SJSA1 (cell line): ENCODE data around the gene MAZ. TPM values are rescaled to one million over a fixed set of nuclear protein-coding genes. Genes with fewer than 3 reads are reported as not detected.
"Not testable (repeated sequence)": the region's sequence is repeated elsewhere in the genome, so short reads cannot be mapped to it uniquely, and the experiment has no call there.

Experiments
- DNase-seq, 2 experiments: peaks; one replicate each; pipeline ENCODE4 v3.0.0-alpha.2; 2015 to 2020; ENCODE audit warnings: low spot score in 2 of 2, low read depth in 1 of 2
- H3K27ac ChIP-seq: fragments of 250-450 bp; sonication (Bioruptor Pico); 2 replicates; pipeline ENCODE4 v1.5.1; 2020; ENCODE audit warnings: mild to moderate bottlenecking, moderate library complexity
- H3K27me3 ChIP-seq: fragments of 250-450 bp; sonication (Bioruptor Pico); replicated peaks from 2 replicates; pipeline ENCODE4 v1.5.1; 2020; ENCODE audit warnings: mild to moderate bottlenecking, moderate library complexity
- H3K36me3 ChIP-seq: fragments of 250-450 bp; sonication (Bioruptor Pico); 2 replicates; pipeline ENCODE4 v1.5.1; 2020; ENCODE audit warnings: mild to moderate bottlenecking
- H3K4me1 ChIP-seq: fragments of 250-450 bp; sonication (Bioruptor Pico); replicated peaks from 2 replicates; pipeline ENCODE4 v1.6.1; 2021; ENCODE audit warnings: mild to moderate bottlenecking
- H3K4me3 ChIP-seq: fragments of 250-450 bp; sonication (Bioruptor Pico); 2 replicates; pipeline ENCODE4 v1.5.1; 2020; ENCODE audit warnings: mild to moderate bottlenecking
- H3K9me3 ChIP-seq: fragments of 250-450 bp; sonication (Bioruptor Pico); replicated peaks from 2 replicates; pipeline ENCODE4 v1.5.1; 2020; ENCODE audit warnings: mild to moderate bottlenecking
- total RNA-seq: library from RNA; depleted of rRNA; stranded (reverse); fragments of >200 nt; shearing (Covaris generic); gene quantifications from 2 replicates; pipeline ENCODE4 v1.2.3, GENCODE V29; 2014

The MAZ gene
- total RNA-seq, 1 experiment from 2014 or later: 331 TPM

DNA sequence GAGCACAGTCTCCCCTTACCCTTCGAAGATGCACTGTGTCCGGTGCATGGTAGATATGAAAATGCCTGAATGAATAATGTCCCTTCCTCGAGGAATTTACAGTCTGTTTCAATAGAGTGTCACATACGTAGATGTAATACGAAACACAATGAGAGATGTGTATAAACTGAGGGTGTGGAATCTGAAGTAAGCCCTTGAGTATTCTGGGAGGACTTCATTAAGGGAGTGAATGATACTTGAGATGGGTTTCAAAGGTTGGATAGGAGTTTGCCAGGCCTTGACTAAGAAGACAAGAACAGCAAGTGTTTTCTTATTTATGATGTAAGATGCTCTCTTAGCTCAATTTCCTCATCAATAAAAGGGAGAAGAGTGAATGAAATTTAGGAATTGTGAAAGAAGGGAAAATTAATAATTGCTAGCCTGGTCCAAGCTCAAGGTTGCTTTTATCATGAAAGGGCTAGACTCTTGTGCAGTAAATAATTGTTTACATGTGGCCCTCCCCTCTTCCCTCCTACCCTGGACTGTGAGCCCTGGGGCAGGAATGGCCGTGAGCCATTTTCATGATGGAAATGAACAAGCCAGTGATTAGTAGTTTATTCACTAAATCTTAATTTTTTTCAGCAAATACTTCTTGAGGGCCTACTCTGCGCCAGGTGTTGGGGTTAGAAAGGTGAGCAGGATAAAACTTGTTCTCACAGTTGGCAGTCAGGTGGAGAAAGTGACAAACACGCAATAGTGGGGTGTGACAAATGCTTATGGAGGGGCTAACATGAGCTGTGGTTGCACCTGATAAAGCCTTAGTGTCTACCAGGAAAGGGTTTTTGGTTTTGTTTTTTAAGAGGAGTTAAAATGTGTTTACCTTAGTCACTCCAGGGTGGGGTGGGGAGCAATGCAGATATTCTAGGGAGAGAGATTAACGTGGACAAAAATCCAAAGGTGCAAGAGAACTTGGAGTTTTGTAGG is 14.2 kb upstream of the MAZ start:
- H3K27ac ChIP-seq: peak overlapping the region; percentile 79; the same call in 1 of the 2 replicates
- peak overlapping the region; percentile 85 for H3K4me3 ChIP-seq
- H3K27me3 ChIP-seq: no peaks in the 10 kb centered on the region
- H3K36me3 ChIP-seq: peaks cover 61% of the 10 kb centered on the region
- H3K4me1 ChIP-seq: peaks cover 19% of the 10 kb centered on the region
- no peak for DNase-seq
- H3K9me3 ChIP-seq: 0 out of 2 replicates have a peak, but pooled peaks cover 7% of the 10 kb centered on the region

DNA sequence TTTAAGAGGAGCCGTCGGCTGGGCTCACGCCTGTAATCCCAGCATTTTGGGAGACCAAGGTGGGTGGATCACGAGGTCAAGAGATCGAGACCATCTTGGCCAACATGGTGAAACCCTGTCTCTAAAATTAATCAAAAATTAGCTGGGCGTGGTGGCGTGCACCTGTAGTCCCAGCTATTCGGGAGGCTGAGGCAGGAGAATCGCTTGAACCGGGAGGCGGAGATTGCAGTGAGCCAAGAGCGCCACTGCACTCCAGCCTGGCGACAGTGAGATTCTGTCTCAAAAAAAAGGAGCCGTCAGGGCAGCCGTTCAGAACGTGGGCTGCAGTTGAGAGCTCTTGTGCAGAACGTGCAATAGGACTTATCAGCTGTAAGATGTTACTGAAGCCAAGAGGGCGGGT is 13.2 kb upstream of the MAZ start:
- H3K9me3 ChIP-seq, H3K27me3 ChIP-seq, H3K4me3 ChIP-seq, H3K27ac ChIP-seq, DNase-seq: not testable (repeated sequence)
- Histone ChIP-seq H3K36me3 (peaks cover 71% of the 10 kb centered on the region), H3K4me1 (peaks cover 19% of the 10 kb centered on the region)

DNA sequence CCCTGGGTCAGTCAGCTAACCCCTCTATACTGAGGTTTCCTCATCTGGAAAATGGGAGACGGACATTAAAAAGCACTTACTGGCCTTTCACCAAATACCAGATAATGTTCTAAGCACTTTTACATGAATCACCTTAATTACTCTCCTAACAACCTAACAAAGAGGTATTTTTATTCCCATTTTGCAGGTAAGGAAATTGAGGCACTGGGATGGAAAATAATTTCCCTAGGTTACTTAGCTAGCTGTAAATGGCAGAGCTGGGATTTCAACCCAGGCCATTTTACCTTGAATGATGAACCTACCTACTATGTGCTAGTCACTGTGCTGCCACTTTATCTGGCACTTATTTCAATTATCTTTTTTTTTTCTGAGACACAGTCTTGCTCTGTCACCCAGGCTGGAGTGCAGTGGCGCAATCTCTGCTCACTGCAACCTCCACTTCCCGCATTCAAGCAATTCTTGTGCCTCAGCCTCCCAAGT is 12.1 kb upstream of the MAZ start:
- H3K9me3 ChIP-seq: 0 out of 2 replicates have a peak, but pooled peaks cover 7% of the 10 kb centered on the region
- peaks cover 19% of the 10 kb centered on the region for H3K4me1 ChIP-seq
- H3K27me3 ChIP-seq: no peaks in the 10 kb centered on the region
- H3K36me3 ChIP-seq: peaks cover 82% of the 10 kb centered on the region
- no peak for DNase-seq
- no peak overlapping the region for H3K4me3 ChIP-seq
- H3K27ac ChIP-seq: no peak overlapping the region

DNA sequence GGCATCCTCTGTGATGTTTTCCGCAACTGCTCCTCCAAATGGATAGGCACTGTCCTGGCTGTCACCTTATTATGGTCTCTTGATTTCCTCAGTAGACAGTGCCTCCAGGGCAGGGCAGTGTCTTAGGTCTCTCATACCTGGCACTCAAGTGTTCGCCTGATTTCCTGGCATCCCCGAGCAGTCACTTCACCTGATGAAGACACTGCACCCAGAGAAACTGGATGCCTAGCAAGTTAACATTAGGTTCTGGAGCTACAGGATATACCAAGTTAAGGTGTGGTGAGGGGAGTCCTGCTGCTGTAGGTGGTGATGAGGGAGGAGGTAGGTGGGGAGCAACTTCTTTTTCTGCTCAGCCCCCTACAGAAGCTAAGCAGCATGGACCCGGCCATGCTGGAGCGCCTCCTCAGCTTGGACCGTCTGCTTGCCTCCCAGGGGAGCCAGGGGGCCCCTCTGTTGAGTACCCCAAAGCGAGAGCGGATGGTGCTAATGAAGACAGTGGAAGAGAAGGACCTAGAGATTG is 3.9 kb upstream of the MAZ start:
- no peaks in the 10 kb centered on the region for H3K27me3 ChIP-seq
- no peak for DNase-seq
- H3K4me3 ChIP-seq: no peak overlapping the region
- no peaks in the 10 kb centered on the region for H3K9me3 ChIP-seq
- peaks cover 12% of the 10 kb centered on the region for H3K4me1 ChIP-seq
- peaks cover 82% of the 10 kb centered on the region for H3K36me3 ChIP-seq
- no peak overlapping the region for H3K27ac ChIP-seq

DNA sequence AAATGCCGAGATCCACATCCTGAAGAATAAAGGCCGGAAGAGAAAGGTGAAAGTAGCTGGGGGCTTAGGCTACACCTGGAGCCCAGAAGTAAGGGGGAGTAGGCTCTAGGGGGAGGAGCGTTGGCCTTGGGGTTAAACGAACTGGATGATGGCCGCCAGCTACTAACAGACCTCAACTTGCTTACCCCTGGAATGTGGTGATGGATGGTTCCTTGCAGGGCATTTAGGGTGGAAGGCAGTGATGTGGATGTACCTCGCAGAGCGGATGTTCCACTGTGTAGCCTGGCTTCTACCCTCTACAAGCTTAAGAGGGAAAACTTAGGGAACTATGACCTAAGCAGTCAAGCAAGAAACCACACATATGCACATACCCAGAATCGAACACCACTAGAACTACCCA is 2.3 kb upstream of the MAZ start:
- no peak overlapping the region for H3K27ac ChIP-seq
- H3K27me3 ChIP-seq: no peaks in the 10 kb centered on the region
- no peak overlapping the region for H3K4me3 ChIP-seq
- H3K36me3 ChIP-seq: peaks cover 82% of the 10 kb centered on the region
- peaks cover 28% of the 10 kb centered on the region for H3K4me1 ChIP-seq
- DNase-seq: no peak
- H3K9me3 ChIP-seq: no peaks in the 10 kb centered on the region

DNA sequence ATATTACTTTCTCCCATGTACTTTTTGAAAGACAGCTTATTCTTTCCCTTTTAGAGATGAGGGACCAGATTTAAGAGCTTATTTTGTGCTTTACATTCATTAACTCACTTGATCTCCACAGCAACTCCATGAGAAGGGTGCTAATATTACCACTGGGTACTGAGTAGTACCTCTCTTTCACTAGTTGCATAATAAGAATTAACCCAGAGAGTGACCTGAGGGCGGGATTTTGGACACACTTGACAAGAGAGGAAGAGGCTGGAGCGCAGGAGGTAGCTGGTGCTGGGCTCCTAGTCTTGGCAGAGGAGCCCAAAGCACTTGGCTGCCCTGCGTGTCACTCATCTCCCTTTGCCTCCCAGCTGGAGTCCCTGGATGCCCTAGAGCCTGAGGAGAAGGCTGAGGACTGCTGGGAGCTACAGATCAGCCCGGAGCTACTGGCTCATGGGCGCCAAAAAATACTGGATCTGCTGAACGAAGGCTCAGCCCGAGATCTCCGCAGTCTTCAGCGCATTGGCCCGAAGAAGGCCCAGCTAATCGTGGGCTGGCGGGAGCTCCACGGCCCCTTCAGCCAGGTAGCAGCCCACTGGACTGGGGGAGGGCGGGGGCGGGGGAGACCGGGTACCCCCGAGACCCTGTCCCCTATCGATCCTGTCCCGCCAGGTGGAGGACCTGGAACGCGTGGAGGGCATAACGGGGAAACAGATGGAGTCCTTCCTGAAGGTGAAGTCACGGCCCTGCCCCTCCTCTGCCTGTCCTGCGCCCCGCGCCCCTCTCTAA is 1.7 kb upstream of the MAZ start:
- no peaks in the 10 kb centered on the region for H3K27me3 ChIP-seq
- DNase-seq: peak in 1 of 2 experiments; percentile 27
- peaks cover 81% of the 10 kb centered on the region for H3K36me3 ChIP-seq
- H3K9me3 ChIP-seq: no peaks in the 10 kb centered on the region
- peak overlapping the region; percentile 47 for H3K4me3 ChIP-seq
- peak overlapping the region; percentile 95 for H3K27ac ChIP-seq
- peaks cover 32% of the 10 kb centered on the region for H3K4me1 ChIP-seq

DNA sequence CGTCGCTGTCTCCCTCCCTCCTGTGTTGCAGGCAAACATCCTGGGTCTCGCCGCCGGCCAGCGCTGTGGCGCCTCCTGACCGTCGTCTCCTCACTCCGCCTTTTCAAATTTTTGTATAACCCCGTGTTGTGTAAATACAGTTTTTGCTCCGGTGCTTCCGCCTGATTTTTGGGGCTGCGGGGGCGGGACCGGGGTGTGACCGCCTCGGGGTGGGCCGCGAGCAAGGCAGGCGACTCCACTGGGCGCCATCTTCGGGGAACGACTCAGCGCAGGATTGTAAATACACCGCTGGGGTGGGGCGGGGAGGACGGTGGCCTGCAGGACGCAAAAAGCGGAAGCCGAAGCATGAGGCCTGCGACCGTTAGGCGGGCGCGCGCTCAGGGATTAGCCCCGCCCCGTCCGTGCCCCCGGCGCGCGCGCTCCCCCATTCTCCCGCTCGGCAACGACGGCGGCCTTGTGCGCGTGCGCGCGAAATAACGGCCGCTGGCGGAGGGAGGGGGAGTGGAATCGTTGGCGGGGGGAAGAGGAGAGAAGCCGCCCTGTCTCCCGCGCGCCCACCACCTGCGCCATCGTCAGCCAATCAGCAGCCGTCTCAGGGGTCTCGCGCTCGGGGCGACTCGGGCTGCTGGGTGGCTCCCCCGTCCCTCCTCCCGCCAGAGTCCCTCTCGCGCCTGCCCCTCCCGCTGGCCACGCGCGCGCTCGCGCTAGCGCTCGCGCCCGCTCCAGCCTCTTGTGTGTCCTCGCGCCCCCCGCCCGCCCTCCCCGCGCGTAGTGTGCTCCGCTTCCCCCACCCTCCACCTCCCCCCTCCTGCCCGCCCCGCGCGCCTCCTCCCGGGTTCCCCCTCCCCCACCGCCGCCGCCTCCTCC is 864 bp upstream of the MAZ start:
- Histone ChIP-seq H3K4me1 (peaks cover 39% of the 10 kb centered on the region), H3K36me3 (peaks cover 81% of the 10 kb centered on the region), H3K27me3 (no peaks in the 10 kb centered on the region), H3K27ac (peak overlapping the region; percentile 95), H3K9me3 (no peaks in the 10 kb centered on the region), H3K4me3 (peak overlapping the region; percentile 47)
- peak; percentile 98 to 99 for DNase-seq

DNA sequence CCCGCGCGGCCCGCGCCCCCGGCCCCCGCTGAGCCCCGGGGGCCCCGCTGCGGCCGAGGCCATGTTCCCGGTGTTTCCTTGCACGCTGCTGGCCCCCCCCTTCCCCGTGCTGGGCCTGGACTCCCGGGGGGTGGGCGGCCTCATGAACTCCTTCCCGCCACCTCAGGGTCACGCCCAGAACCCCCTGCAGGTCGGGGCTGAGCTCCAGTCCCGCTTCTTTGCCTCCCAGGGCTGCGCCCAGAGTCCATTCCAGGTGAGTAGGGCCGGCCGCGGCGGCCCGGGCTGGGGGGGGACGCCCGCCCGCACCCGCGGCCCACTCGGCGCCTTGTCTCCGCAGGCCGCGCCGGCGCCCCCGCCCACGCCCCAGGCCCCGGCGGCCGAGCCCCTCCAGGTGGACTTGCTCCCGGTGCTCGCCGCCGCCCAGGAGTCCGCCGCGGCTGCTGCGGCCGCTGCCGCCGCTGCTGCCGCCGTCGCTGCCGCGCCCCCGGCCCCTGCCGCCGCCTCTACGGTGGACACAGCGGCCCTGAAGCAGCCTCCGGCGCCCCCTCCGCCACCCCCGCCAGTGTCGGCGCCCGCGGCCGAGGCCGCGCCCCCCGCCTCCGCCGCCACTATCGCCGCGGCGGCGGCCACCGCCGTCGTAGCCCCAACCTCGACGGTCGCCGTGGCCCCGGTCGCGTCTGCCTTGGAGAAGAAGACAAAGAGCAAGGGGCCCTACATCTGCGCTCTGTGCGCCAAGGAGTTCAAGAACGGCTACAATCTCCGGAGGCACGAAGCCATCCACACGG is 504 bp downstream of the MAZ start:
- Histone ChIP-seq H3K36me3 (peaks cover 72% of the 10 kb centered on the region), H3K27ac (peak overlapping the region; percentile 67), H3K27me3 (no peaks in the 10 kb centered on the region), H3K9me3 (no peaks in the 10 kb centered on the region), H3K4me1 (peaks cover 51% of the 10 kb centered on the region), H3K4me3 (peak overlapping the region; percentile 58)
- peak; percentile 52 to 79 for DNase-seq

DNA sequence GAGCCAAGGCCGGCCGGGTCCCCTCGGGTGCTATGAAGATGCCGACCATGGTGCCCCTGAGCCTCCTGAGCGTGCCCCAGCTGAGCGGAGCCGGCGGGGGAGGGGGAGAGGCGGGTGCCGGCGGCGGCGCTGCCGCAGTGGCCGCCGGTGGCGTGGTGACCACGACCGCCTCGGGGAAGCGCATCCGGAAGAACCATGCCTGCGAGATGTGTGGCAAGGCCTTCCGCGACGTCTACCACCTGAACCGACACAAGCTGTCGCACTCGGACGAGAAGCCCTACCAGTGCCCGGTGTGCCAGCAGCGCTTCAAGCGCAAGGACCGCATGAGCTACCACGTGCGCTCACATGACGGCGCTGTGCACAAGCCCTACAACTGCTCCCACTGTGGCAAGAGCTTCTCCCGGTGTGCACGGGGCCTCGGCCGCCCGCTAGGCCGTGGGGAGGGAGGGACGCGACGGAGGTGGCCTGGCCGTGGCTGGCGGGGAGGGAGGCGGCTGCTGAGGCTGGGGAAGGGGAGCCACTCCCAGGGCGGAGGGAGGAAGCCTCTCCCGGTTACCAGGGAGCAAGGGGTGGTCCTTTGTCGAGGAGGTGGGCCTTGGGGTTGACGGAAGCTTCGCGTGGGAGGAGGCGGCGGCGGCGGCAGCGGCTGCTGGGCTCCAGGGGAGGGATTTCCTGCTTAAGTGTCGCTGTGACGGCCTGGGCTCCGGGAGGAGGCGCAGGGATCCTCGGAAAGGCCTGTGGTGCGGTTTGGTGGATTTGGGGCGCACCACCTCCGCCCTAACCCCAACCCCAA is 1.3 kb downstream of the MAZ start:
- no peaks in the 10 kb centered on the region for H3K27me3 ChIP-seq
- peak overlapping the region; percentile 58 for H3K4me3 ChIP-seq
- peaks cover 64% of the 10 kb centered on the region for H3K36me3 ChIP-seq
- H3K9me3 ChIP-seq: no peaks in the 10 kb centered on the region
- H3K27ac ChIP-seq: peak overlapping the region; percentile 20
- peak; percentile 89 to 93 for DNase-seq
- peaks cover 59% of the 10 kb centered on the region for H3K4me1 ChIP-seq

DNA sequence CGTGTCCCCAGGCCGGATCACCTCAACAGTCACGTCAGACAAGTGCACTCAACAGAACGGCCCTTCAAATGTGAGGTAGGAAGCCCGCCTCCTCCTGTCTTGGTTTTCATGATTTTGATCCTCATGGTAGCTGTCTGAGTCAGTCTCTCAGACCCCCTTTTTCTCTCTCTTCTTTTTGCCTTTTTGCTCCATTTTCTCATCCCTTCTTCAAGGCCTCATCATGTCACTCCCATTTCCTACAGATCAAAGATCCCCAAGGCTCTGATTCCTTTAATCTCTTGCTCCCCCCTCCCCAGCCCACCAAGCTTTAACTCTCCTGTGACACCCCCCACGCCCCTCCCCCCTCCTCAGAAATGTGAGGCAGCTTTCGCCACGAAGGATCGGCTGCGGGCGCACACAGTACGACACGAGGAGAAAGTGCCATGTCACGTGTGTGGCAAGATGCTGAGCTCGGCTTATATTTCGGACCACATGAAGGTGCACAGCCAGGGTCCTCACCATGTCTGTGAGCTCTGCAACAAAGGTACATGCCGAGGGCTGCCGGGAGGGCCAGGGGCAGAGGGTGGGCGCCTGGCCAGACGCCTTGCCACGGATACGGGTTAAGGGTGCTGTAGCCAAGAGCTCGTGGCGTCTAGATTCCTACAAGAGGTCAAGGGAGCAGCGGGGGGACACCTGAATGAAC is 2.0 kb downstream of the MAZ start:
- no peak for DNase-seq
- Histone ChIP-seq H3K4me3 (peak overlapping the region; percentile 58), H3K9me3 (no peaks in the 10 kb centered on the region), H3K27ac (peak overlapping the region; percentile 20), H3K36me3 (peaks cover 57% of the 10 kb centered on the region), H3K4me1 (peaks cover 63% of the 10 kb centered on the region), H3K27me3 (no peaks in the 10 kb centered on the region)

DNA sequence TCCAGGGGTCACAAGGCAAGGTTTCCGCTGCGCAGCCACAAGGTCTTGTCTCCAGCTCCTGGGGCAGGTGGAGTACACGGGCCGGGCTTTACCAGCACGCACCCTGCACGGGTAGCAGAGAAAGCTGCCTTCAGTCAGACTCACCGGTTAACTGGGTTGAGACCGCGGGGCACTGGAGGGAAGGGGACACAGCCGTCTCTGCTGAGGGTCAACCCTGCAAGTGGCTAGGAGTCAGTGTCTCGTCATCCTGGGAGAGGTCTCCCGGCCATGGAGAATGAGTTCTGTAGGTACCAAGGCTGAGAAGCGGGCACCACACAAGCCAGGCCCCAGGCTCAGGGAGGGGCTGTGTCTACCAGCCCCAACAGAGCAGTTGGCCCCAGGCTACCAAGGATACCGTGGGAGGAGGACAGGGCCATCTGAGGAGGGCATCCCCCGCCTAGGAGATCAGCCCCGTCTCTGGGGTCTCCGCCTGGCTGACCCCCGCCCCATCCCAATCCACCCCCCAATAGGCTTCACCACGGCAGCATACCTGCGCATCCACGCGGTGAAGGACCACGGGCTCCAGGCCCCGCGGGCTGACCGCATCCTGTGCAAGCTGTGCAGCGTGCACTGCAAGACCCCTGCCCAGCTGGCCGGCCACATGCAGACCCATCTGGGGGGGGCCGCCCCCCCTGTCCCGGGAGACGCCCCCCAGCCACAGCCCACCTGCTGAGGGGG is 2.9 kb downstream of the MAZ start:
- Histone ChIP-seq H3K27me3 (no peaks in the 10 kb centered on the region), H3K4me3 (peak overlapping the region; percentile 58), H3K27ac (no peak overlapping the region), H3K4me1 (peaks cover 63% of the 10 kb centered on the region), H3K36me3 (peaks cover 48% of the 10 kb centered on the region), H3K9me3 (no peaks in the 10 kb centered on the region)
- no peak for DNase-seq
